ENCODE measurements around the gene PLPP1.
"Not testable (repeated sequence)": the region's sequence is repeated elsewhere in the genome, so short reads cannot be mapped to it uniquely, and the experiment has no call there.

Gene PLPP1

DNA sequence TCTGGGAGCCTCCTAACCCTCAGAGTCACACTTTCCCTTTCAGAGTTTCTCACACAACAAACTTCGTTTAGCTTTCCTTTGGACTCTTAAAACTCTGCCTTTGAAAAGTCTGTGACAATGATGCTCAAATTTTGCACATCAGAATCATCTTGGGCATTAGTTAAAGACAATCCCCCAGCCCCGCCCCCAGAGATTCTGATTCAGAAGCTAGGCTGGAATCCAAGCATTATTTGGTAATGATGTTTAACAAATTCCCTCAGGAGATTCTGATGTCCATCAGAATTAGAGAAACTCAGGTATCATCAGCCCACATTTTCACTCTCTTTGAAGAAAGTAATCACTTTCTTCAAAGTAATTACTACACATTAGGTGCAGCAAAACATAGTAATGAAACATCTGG, 9.6 kb upstream of the PLPP1 start:
- H3K9me3 ChIP-seq (ENCODE audit: insufficient read depth, low read depth, low read length): no peaks in the 10 kb centered on the region
- 93% methylated on average over 2 of the region's 2 CpGs for WGBS
- no peak overlapping the region for H3K9ac ChIP-seq (ENCODE audit: low read depth, low read length)
- no peak overlapping the region for H3K4me3 ChIP-seq (ENCODE audit: low read length)
- H3K27ac ChIP-seq (ENCODE audit: low read depth, low read length): no peak overlapping the region
- no peaks in the 10 kb centered on the region for H3K27me3 ChIP-seq (ENCODE audit: insufficient read depth, low read length)
- peaks cover 14% of the 10 kb centered on the region for H3K4me1 ChIP-seq (ENCODE audit: insufficient read depth, low read length)
- H3K36me3 ChIP-seq (ENCODE audit: insufficient read depth, low read length): no peaks in the 10 kb centered on the region

- no peak overlapping the region for H3K27ac ChIP-seq (ENCODE audit: low read depth, low read length)
- H3K36me3 ChIP-seq (ENCODE audit: insufficient read depth, low read length): no peaks in the 10 kb centered on the region
- no peaks in the 10 kb centered on the region for H3K27me3 ChIP-seq (ENCODE audit: insufficient read depth, low read length)
- H3K9me3 ChIP-seq (ENCODE audit: insufficient read depth, low read depth, low read length): no peaks in the 10 kb centered on the region
- WGBS: 84% methylated on average over 1 of the region's 1 CpG
- H3K4me3 ChIP-seq (ENCODE audit: low read length): no peak overlapping the region
- H3K4me1 ChIP-seq (ENCODE audit: insufficient read depth, low read length): peaks cover 32% of the 10 kb centered on the region
- no peak overlapping the region for H3K9ac ChIP-seq (ENCODE audit: low read depth, low read length)
These were observed 6.4 kb upstream of the PLPP1 start for GRCh38 chr5:55541056-55541635.

GRCh38 chr5:55540525-55540924, 5.8 kb upstream of the PLPP1 start:
- Histone ChIP-seq H3K27ac (ENCODE audit: low read depth, low read length) (no peak overlapping the region), H3K27me3 (ENCODE audit: insufficient read depth, low read length) (no peaks in the 10 kb centered on the region), H3K4me3 (ENCODE audit: low read length) (no peak overlapping the region), H3K36me3 (ENCODE audit: insufficient read depth, low read length) (no peaks in the 10 kb centered on the region), H3K4me1 (ENCODE audit: insufficient read depth, low read length) (peaks cover 38% of the 10 kb centered on the region), H3K9me3 (ENCODE audit: insufficient read depth, low read depth, low read length) (no peaks in the 10 kb centered on the region), H3K9ac (ENCODE audit: low read depth, low read length) (no peak overlapping the region)
- 65% methylated on average over 2 of the region's 2 CpGs for WGBS

GRCh38 chr5:55540024-55540423, 5.3 kb upstream of the PLPP1 start:
- Histone ChIP-seq H3K9me3 (ENCODE audit: insufficient read depth, low read depth, low read length) (no peaks in the 10 kb centered on the region), H3K4me1 (ENCODE audit: insufficient read depth, low read length) (peaks cover 40% of the 10 kb centered on the region), H3K9ac (ENCODE audit: low read depth, low read length) (no peak overlapping the region), H3K27ac (ENCODE audit: low read depth, low read length) (no peak overlapping the region), H3K4me3 (ENCODE audit: low read length) (no peak overlapping the region), H3K36me3 (ENCODE audit: insufficient read depth, low read length) (no peaks in the 10 kb centered on the region), H3K27me3 (ENCODE audit: insufficient read depth, low read length) (no peaks in the 10 kb centered on the region)
- WGBS: 100% methylated on average over 1 of the region's 1 CpG

GRCh38 chr5:55538661-55539060, 3.9 kb upstream of the PLPP1 start:
- WGBS: 36% methylated on average over 2 of the region's 2 CpGs

GRCh38 chr5:55537315-55537714, 2.6 kb upstream of the PLPP1 start:
- H3K9ac ChIP-seq (ENCODE audit: low read depth, low read length); H3K36me3 ChIP-seq (ENCODE audit: insufficient read depth, low read length); H3K4me3 ChIP-seq (ENCODE audit: low read length); H3K9me3 ChIP-seq (ENCODE audit: insufficient read depth, low read depth, low read length); H3K27ac ChIP-seq (ENCODE audit: low read depth, low read length); H3K27me3 ChIP-seq (ENCODE audit: insufficient read depth, low read length): not testable (repeated sequence)
- H3K4me1 ChIP-seq (ENCODE audit: insufficient read depth, low read length): peaks cover 49% of the 10 kb centered on the region
- WGBS: 94% methylated on average over 8 of the region's 8 CpGs

More at GRCh38 chr5:55538661-55539060, 3.9 kb upstream of the PLPP1 start:
- Histone ChIP-seq H3K27me3 (ENCODE audit: insufficient read depth, low read length) (no peaks in the 10 kb centered on the region), H3K4me3 (ENCODE audit: low read length) (no peak overlapping the region), H3K9ac (ENCODE audit: low read depth, low read length) (0 out of 2 replicates have a peak overlapping the region, but pooled peaks have one; percentile 0), H3K36me3 (ENCODE audit: insufficient read depth, low read length) (no peaks in the 10 kb centered on the region), H3K9me3 (ENCODE audit: insufficient read depth, low read depth, low read length) (no peaks in the 10 kb centered on the region), H3K27ac (ENCODE audit: low read depth, low read length) (no peak overlapping the region), H3K4me1 (ENCODE audit: insufficient read depth, low read length) (peaks cover 43% of the 10 kb centered on the region)

- peak overlapping the region; percentile 40; the same call in 1 of the 2 replicates for H3K9ac ChIP-seq (ENCODE audit: low read depth, low read length)
- H3K4me3 ChIP-seq (ENCODE audit: low read length): peak overlapping the region; percentile 67
- peak overlapping the region; percentile 86; the same call in 1 of the 2 replicates for H3K27ac ChIP-seq (ENCODE audit: low read depth, low read length)
- 0 out of 2 replicates have a peak, but pooled peaks cover 4% of the 10 kb centered on the region for H3K36me3 ChIP-seq (ENCODE audit: insufficient read depth, low read length)
- WGBS: 16% methylated on average over 17 of the region's 19 CpGs
- H3K9me3 ChIP-seq (ENCODE audit: insufficient read depth, low read depth, low read length): no peaks in the 10 kb centered on the region
- peaks cover 47% of the 10 kb centered on the region for H3K4me1 ChIP-seq (ENCODE audit: insufficient read depth, low read length)
- no peaks in the 10 kb centered on the region for H3K27me3 ChIP-seq (ENCODE audit: insufficient read depth, low read length)
These were observed 588 bp upstream of the PLPP1 start for GRCh38 chr5:55535199-55535905.

- H3K4me1 ChIP-seq (ENCODE audit: insufficient read depth, low read length): peaks cover 45% of the 10 kb centered on the region
- H3K9me3 ChIP-seq (ENCODE audit: insufficient read depth, low read depth, low read length): no peaks in the 10 kb centered on the region
- H3K27ac ChIP-seq (ENCODE audit: low read depth, low read length): peak overlapping the region; percentile 86
- 7% methylated on average over 25 of the region's 25 CpGs for WGBS
- H3K4me3 ChIP-seq (ENCODE audit: low read length): peak overlapping the region; percentile 67
- H3K9ac ChIP-seq (ENCODE audit: low read depth, low read length): peak overlapping the region; percentile 78
- no peaks in the 10 kb centered on the region for H3K27me3 ChIP-seq (ENCODE audit: insufficient read depth, low read length)
- H3K36me3 ChIP-seq (ENCODE audit: insufficient read depth, low read length): 0 out of 2 replicates have a peak, but pooled peaks cover 4% of the 10 kb centered on the region
These were observed 986 bp downstream of the PLPP1 start for GRCh38 chr5:55533521-55534435.

DNA sequence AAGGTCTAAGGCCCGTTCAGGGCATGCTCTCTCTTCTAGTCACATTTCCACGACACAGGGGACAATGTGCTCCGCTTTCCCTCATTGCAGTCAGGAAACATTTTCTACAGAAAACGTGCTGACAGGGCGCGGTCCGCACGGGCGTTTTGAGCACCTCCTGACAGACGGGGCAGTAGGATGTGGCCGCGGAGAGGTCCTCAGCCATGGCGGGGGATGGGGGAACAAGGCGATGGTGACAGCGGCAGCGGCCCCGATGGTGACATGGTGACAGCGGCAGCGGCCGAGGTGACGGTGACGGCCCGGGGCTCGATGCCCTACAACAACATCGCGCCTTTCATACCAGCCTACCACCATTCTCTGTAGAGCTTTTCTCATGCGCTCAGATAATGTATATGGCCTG, 4.1 kb downstream of the PLPP1 start:
- H3K4me1 ChIP-seq (ENCODE audit: insufficient read depth, low read length): peaks cover 31% of the 10 kb centered on the region
- H3K27ac ChIP-seq (ENCODE audit: low read depth, low read length): no peak overlapping the region
- no peak overlapping the region for H3K4me3 ChIP-seq (ENCODE audit: low read length)
- WGBS: 89% methylated on average over 27 of the region's 27 CpGs
- no peaks in the 10 kb centered on the region for H3K9me3 ChIP-seq (ENCODE audit: insufficient read depth, low read depth, low read length)
- H3K27me3 ChIP-seq (ENCODE audit: insufficient read depth, low read length): no peaks in the 10 kb centered on the region
- H3K9ac ChIP-seq (ENCODE audit: low read depth, low read length): no peak overlapping the region
- peaks cover 7% of the 10 kb centered on the region; the same call in 1 of the 2 replicates for H3K36me3 ChIP-seq (ENCODE audit: insufficient read depth, low read length)

DNA sequence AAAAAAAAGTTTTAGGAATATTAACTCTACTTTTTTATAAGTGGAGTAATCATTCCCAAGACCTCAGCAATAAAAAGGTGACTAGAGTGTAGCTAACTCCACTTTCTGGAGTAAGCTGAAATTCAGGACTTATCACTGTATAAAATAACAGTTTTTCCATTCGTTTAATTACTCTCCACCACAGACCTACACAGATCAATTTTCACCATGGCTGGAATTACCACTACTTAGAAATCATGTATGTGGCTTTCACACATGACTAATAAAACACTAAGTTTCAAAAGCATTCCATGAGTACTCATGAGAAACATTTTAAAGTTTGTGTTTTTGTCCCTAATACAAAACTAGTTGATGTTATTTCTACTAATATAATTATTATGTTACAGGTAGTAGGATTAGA, 9.9 kb downstream of the PLPP1 start:
- Histone ChIP-seq H3K27me3 (ENCODE audit: insufficient read depth, low read length) (no peaks in the 10 kb centered on the region), H3K9ac (ENCODE audit: low read depth, low read length) (no peak overlapping the region), H3K36me3 (ENCODE audit: insufficient read depth, low read length) (peaks cover 3% of the 10 kb centered on the region; the same call in 1 of the 2 replicates), H3K4me1 (ENCODE audit: insufficient read depth, low read length) (peaks cover 6% of the 10 kb centered on the region; the same call in 1 of the 2 replicates), H3K9me3 (ENCODE audit: insufficient read depth, low read depth, low read length) (no peaks in the 10 kb centered on the region), H3K27ac (ENCODE audit: low read depth, low read length) (no peak overlapping the region), H3K4me3 (ENCODE audit: low read length) (no peak overlapping the region)
- WGBS: 100% methylated on average over 1 of the region's 1 CpG

- no peak overlapping the region for H3K9ac ChIP-seq (ENCODE audit: low read depth, low read length)
- H3K9me3 ChIP-seq (ENCODE audit: insufficient read depth, low read depth, low read length): no peaks in the 10 kb centered on the region
- H3K27ac ChIP-seq (ENCODE audit: low read depth, low read length): no peak overlapping the region
- peaks cover 2% of the 10 kb centered on the region; the same call in 1 of the 2 replicates for H3K36me3 ChIP-seq (ENCODE audit: insufficient read depth, low read length)
- peaks cover 11% of the 10 kb centered on the region for H3K4me1 ChIP-seq (ENCODE audit: insufficient read depth, low read length)
- WGBS: 92% methylated on average over 2 of the region's 2 CpGs
- H3K4me3 ChIP-seq (ENCODE audit: low read length): no peak overlapping the region
- no peaks in the 10 kb centered on the region for H3K27me3 ChIP-seq (ENCODE audit: insufficient read depth, low read length)
These were observed 11.5 kb downstream of the PLPP1 start for GRCh38 chr5:55523293-55523692.

Measured in HUES64 (cell line).